ENCODE data around the gene TMEM11. TPM values are rescaled to one million over a fixed set of nuclear protein-coding genes. Genes with fewer than 3 reads are reported as not detected.

TMEM11 gene
- total RNA-seq, 4 donors from 2014 or later, result 70.6 to 131 (median 90.9) TPM

DNA sequence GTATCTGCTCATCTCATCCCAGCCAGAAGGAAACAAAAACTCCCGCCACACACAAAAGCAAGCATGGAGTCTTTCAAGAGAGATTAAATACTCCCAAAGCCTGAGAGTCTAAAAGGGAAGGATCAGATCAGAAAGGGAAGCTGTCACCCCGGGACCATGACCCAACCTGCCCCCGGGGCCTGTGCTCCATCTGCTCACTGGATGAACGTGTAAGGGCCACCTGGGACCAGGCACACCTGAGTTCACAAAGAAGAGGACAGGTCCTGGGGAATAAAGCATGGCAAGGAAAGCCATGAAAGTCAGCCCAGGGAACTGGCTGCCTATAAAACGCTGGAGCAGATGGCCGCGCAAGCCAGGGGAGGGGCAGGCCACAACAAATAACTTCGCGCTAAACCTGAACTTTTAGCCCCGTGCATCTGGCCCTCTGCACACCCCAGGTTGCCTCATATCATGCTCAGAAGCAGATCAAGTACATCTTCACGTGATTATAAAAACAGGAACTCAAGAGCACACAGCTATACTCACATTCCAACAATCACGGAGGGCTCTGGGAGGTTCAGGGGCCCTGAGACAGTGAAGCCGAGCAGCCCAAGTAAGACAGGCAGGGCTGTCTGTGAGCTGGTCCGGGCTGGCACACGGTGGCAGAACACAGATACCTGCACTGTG is 3.4 kb downstream of the TMEM11 start:
- intact Hi-C loops (cut with DNase I; ENCODE audit: low total_unique reads), result loop anchor here (1.0 to 5.0 kb wide), 3 partner anchors 37 to 168 kb away; partner anchors contain the start of gene USP22

DNA sequence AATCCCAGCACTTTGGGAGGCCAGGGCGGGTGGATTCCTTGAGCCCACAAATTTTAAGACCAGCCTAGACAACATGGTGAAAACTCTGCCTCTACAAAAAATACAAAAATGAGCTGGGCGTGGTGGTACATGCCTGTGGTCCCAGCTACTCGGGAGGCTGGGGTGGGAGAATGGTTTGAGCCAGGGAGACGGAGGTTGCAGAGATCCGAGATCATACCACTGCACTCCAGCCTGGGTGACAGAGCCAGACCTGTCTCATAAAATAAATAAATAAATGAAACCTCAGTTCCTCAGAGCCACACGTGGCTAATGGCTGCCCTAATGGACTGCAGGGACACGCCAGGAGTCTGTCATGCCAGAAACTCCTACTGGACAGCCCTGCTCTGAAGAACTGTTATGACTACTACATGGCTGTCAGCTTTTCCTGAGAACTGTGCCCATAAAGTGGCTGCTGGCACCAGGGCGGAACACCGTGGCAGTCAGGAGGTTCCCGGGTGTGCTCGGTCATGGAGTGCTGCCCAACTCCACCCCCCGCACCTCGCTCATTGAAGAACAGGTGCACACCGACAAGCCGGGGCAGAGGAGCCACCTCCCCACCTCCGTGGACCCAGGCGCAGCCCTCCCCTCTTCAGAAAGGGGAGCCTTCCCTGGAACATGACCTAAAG is 4.3 kb downstream of the TMEM11 start:
- peak overlapping the region; percentile 92 to 98 (median 96) for H3K27ac ChIP-seq
- no peak for TF ChIP-seq CTCF (IDR thresholded peaks at IDR 0.05 in 4 of 5, conservative IDR thresholded peaks at IDR 0.05 in 1 of 5)
- TF ChIP-seq POLR2A (IDR thresholded peaks at IDR 0.05), result peak; percentile 62 to 71
- intact Hi-C loops (cut with DNase I; ENCODE audit: low total_unique reads) (loop anchor here (1.0 to 5.0 kb wide), 4 partner anchors 36 to 167 kb away; partner anchors contain the start of gene USP22), in situ Hi-C loops (cut with MboI; ENCODE audit: low sequenced_read_pairs in 4 of 4) (loop anchor here in 1 of 4 donors (10.0 kb wide), 1 partner anchor 85 kb away; the partner anchor contains the start of gene DHRS7B)
- peaks cover 0 to 3% of the 10 kb centered on the region in 2 donors for H3K36me3 ChIP-seq
- H3K4me3 ChIP-seq, result peak overlapping the region in 3 of 4 donors; percentile 4 to 34 (median 17)
- DNase-seq, result peak; percentile 89 to 96
- peaks cover 81 to 85% of the 10 kb centered on the region in 2 donors for H3K4me1 ChIP-seq
- peak; percentile 40 to 52 for ATAC-seq
- no peaks in the 10 kb centered on the region for H3K9me3 ChIP-seq
- H3K27me3 ChIP-seq, result no peaks in the 10 kb centered on the region

More for the DNA sequence above, 3.4 kb downstream of the TMEM11 start:
- H3K4me1 ChIP-seq, result peaks cover 80 to 85% of the 10 kb centered on the region in 2 donors
- DNase-seq (peak; percentile 34 to 83), ATAC-seq (peak; percentile 2)
- peaks cover 0 to 3% of the 10 kb centered on the region in 2 donors for H3K36me3 ChIP-seq
- in situ Hi-C loops (cut with MboI; ENCODE audit: low sequenced_read_pairs in 4 of 4), result loop anchor here in 1 of 4 donors (10.0 kb wide), 1 partner anchor 86 kb away; the partner anchor contains the start of gene DHRS7B
- H3K4me3 ChIP-seq, result no peak overlapping the region
- peak overlapping the region; percentile 92 to 98 (median 96) for H3K27ac ChIP-seq
- TF ChIP-seq POLR2A (IDR thresholded peaks at IDR 0.05) (no peak), CTCF (IDR thresholded peaks at IDR 0.05 in 4 of 5, conservative IDR thresholded peaks at IDR 0.05 in 1 of 5) (no peak)
- H3K9me3 ChIP-seq, result no peaks in the 10 kb centered on the region
- H3K27me3 ChIP-seq, result no peaks in the 10 kb centered on the region

DNA sequence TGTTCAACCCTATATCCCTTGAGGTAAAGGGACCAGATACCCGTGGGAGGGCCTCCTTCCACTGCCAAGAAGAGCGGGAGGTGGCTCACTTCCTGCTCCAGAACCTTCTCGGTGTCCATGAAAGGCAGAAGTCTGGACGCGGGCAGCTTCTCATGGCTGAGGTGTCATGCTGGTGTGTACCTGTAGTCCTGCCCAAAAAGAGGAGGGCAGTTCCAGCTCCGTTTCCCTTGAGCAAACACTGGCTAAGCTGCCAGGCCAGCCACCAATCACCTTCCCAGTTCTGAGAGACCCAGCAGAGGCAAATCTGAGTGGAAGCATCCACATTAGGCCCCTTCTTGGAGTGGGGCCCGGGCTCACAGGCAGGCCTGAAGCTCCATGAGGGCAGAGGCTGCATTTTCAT is 5.6 kb downstream of the TMEM11 start:
- DNase-seq (peak in 1 of 2 donors; percentile 70), ATAC-seq (peak in 1 of 2 donors; percentile 5)
- intact Hi-C loops (cut with DNase I; ENCODE audit: low total_unique reads) (loop anchor here (2.0 kb wide), 1 partner anchor 70 kb away; no protein-coding TSS in a partner anchor), in situ Hi-C loops (cut with MboI; ENCODE audit: low sequenced_read_pairs in 4 of 4) (no loop called here)
- H3K4me1 ChIP-seq, result peaks cover 88 to 91% of the 10 kb centered on the region in 2 donors
- no peaks in the 10 kb centered on the region for H3K27me3 ChIP-seq
- H3K36me3 ChIP-seq, result peaks cover 0 to 3% of the 10 kb centered on the region in 2 donors
- TF ChIP-seq POLR2A (IDR thresholded peaks at IDR 0.05) (no peak), CTCF (IDR thresholded peaks at IDR 0.05 in 4 of 5, conservative IDR thresholded peaks at IDR 0.05 in 1 of 5) (no peak)
- peak overlapping the region; percentile 92 to 98 (median 96) for H3K27ac ChIP-seq
- no peak overlapping the region for H3K4me3 ChIP-seq
- no peaks in the 10 kb centered on the region for H3K9me3 ChIP-seq

DNA sequence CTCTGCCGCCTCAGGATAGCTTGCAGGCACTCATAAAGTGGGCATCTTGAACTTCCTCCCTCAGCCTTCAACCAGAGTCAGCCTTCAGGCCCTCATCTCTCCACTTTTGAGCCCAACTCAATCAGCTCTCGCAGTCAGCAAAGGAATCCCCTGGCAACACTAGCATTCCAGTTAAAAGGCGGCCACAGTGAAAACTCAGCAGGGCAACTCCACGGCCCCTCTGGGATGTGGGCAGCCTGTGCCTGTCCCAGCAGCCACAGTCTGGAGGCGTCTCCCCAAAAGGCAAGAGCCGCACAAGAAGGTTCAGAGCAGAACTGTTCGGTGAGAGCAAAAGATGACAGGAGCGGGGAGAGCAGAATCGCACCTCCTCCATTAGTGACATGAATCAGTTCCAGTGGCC is 9.0 kb downstream of the TMEM11 start:
- H3K27me3 ChIP-seq, result no peaks in the 10 kb centered on the region
- intact Hi-C loops (cut with DNase I; ENCODE audit: low total_unique reads) (no loop called here), in situ Hi-C loops (cut with MboI; ENCODE audit: low sequenced_read_pairs in 4 of 4) (no loop called here)
- no peak for DNase-seq
- peaks cover 0 to 3% of the 10 kb centered on the region in 2 donors for H3K36me3 ChIP-seq
- peak overlapping the region; percentile 66 to 98 (median 80) for H3K27ac ChIP-seq
- H3K4me1 ChIP-seq, result peaks cover 87 to 88% of the 10 kb centered on the region in 2 donors
- H3K9me3 ChIP-seq, result no peaks in the 10 kb centered on the region
- no peak for ATAC-seq
- no peak for TF ChIP-seq POLR2A (IDR thresholded peaks at IDR 0.05)
- H3K4me3 ChIP-seq, result no peak overlapping the region

GRCh38 chr17:21202512-21202911 is 11.4 kb downstream of the TMEM11 start:
- H3K4me1 ChIP-seq, result peaks cover 79 to 89% of the 10 kb centered on the region in 2 donors
- intact Hi-C loops (cut with DNase I; ENCODE audit: low total_unique reads), result no loop called here
- in situ Hi-C loops (cut with MboI; ENCODE audit: low sequenced_read_pairs in 4 of 4), result no loop called here
- H3K9me3 ChIP-seq, result no peaks in the 10 kb centered on the region
- no peaks in the 10 kb centered on the region for H3K27me3 ChIP-seq
- no peak for DNase-seq
- peak overlapping the region; percentile 80 to 98 (median 91) for H3K27ac ChIP-seq
- ATAC-seq, result no peak
- no peak for TF ChIP-seq CTCF (IDR thresholded peaks at IDR 0.05 in 4 of 5, conservative IDR thresholded peaks at IDR 0.05 in 1 of 5)
- TF ChIP-seq POLR2A (IDR thresholded peaks at IDR 0.05), result no peak
- peaks cover 0 to 14% of the 10 kb centered on the region in 2 donors for H3K36me3 ChIP-seq
- no peak overlapping the region for H3K4me3 ChIP-seq
